HG02970 (cell line): ENCODE measurements around the gene IGFBP4.

Source experiments
- ATAC-seq: cut with Tn5 transposase; IDR thresholded peaks from one replicate; pipeline ENCODE4 v1.9.1; 2021; ENCODE audit warnings: mild to moderate bottlenecking, moderate library complexity, moderate number of reproducible peaks; ENCODE audit not compliant: unreplicated experiment, low FRiP score

The IGFBP4 gene

DNA sequence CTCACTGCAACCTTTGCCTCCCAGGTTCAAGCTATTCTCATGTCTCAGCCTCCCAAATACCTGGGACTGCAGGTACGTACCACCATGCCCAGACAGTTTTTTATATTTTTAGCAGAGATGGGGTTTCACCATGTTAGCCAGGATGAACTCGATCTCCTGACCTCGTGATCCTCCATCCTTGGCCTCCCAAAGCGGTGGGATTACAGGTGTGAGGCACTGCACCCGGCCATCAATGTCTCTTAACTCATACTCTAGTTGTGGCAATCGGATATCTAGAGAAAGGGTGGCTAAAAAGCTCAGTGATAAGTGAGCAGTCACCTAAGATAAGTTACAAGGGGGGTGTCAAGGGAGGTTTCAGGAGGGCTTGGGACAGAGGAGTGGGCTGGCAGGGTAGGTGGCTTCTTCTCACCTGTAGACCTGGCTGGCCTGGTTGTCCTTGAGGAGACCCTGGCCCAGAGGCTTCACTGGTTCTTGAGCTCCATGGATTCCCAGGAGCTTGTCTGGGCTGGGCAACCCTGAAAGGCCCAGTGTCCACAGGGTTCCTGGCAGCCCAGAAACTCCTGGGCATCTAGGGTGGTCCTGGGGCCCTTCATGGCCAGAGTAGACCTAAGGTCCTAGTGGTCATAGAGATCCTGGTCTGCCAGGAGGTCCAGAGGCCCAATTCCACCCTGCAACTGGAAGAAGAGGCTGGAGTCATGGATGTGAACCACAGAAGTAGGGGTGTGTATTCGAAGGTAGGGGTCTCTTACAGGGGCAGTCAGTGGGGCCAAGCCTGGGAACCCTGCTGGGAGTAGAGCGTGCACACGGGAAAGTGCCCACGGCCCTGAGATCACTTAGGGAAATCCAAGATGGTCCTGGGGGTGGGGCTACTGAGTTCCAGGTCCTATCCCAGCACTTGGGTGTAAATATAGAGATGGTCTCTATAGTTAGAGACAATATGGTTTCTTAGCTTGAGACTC is 12.7 kb upstream of the IGFBP4 start:
- ATAC-seq = no peak

DNA sequence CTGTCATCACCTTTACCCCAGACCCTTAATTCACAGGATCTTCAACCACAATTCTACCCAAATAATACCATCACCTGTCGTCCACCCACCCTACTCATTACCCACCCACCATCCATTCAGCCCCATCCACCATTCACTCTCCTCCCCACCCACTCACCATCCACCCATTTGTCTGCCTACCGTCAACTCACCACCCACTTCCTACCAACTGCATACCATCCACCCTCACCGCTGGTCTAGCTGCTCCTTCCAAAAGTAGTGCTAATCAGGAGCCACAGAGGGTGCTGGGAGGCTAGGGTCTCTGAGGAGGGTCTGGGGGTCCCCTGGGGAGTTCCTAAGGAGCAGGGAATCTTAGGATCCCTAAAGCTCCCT is 12.0 kb upstream of the IGFBP4 start:
- no peak for ATAC-seq

DNA sequence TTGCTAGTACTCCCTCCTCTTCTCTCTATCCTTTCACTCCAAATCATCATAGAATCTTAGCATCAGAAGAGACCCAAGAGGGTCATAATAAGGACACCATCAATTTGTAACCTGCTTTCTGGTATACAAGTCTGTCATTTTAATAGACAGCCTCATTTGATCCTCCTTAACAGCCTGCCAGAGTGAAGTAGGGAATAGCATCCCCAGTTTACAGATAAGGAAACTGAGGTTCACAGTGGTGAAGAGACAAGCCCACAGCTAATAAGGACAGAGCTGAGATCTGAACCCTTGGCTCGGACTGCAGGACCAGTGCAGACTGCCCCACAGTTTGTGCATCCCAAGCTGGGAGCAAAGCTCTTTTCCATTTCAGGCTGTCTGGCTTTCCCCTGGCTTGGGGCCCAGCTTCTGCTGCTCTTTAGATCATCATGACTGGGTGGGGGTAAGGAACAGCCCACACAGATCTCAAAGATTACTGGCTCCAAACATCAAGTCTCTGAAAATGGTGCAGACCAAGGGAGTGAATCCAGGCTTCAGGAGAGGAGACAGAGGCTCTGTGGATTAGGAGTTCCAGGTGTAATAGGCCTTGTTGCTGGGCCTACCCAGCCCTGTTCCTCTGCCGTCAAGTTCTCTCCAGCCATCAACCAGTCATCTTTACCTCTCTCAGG is 10.3 kb upstream of the IGFBP4 start:
- ATAC-seq = no peak

DNA sequence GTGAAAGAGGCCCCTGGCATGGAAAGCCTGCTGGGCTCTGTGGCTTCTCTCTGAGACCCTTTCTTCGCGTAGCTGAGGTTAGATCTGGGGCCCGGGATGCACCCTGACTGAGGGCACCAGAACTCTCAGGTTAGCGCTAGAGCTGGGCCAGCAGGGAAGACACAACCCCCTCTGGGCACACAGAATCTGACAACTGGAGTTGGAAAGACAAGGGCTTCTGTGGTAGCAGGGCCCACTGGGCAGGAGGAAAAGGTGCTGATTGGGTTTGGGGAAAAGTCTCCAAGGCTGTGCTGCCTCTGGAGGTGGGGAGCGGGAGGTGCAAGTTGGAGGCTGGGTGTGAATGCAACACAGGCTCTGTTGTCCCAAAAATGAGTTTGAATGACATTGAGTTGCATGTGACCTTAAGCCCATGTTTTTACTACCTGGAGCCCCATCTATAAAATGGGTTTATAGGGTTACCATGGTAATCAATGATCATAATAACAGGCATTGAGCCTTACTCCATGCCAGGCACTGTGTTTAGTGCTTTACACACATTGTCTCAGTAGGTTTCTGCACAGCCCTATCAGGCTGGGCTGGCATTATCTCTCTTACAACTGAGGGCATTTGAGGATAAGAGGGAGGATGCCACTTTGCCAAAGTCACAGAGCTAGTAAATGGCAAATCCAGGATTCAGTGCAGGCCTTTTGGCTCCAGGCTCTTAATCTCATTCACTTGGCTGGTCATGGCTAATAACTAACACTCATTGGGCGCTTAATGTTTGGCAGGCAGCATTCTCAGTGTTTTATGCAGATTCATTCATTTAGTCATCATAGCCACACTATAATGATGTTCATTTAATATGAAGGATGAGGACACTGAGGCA is 9.5 kb upstream of the IGFBP4 start:
- ATAC-seq = no peak

DNA sequence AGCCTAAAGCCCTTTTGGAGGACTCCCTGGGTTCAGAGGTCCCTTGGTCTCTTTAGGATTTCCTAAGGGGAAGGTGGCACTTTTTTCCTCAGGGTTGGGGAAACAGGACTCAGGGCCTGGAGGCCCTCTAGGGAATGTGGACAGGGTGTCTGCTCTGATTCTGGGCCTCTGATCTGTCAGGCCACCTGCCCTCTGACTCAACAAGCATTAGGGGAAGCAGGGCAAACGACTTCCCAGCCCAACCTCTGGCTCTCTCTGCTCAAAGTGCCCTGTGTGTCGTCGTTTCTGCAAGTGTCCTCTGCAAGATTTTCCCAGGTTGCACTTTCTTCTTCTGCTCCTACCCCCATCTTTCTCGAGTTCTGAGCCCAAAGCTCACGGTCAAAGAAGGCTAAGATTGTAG is 6.6 kb upstream of the IGFBP4 start:
- no peak for ATAC-seq

DNA sequence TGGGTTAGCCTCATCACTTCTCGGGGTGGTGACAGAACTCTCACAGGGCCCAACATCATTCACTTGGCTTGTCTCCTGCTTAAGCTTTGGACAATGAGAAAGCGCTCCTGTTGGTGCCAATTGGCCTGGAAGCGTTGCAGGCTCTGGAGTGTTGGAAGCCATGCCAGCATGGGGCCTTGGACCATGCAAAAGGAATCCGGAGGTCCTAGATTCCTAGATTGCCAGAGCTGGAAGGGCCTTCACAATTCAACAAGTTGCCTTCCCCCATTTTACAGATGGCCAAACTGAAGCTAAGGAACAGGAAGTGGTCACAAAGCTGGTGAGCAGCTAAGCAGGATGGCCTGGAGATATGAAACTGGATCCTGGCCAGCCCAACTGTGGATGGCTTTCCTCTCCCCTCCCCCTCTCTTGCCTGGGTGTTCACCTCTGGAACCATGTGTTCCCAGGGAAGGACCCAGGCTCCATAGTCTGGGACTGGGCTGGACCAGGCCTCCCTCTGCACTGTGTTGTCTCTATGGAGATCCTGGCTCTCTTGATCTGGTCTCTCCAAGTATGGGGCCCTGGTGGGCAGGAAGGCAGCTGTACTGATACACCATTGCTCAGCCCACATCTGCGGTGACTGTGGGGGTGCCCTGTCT is 6.0 kb upstream of the IGFBP4 start:
- no peak for ATAC-seq

DNA sequence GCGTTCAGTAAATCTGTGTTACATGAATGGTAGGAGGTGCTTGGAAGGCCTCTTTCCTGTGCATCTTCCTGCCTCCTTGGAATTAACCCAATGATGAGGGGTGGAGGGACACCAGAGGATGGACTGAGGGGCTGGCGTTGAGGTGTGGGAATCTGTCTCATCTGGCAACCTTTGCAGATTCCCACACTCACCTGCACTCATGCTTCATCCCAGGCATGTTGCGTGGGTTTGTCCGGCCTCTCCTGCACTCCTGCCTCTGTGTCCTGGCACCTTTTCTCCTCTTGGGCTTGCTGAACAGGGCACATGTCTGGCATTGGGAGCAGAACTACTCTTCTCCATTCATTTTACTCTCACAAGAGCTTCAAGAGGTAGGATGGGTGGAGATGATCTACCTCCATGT is 3.1 kb upstream of the IGFBP4 start:
- ATAC-seq = no peak

DNA sequence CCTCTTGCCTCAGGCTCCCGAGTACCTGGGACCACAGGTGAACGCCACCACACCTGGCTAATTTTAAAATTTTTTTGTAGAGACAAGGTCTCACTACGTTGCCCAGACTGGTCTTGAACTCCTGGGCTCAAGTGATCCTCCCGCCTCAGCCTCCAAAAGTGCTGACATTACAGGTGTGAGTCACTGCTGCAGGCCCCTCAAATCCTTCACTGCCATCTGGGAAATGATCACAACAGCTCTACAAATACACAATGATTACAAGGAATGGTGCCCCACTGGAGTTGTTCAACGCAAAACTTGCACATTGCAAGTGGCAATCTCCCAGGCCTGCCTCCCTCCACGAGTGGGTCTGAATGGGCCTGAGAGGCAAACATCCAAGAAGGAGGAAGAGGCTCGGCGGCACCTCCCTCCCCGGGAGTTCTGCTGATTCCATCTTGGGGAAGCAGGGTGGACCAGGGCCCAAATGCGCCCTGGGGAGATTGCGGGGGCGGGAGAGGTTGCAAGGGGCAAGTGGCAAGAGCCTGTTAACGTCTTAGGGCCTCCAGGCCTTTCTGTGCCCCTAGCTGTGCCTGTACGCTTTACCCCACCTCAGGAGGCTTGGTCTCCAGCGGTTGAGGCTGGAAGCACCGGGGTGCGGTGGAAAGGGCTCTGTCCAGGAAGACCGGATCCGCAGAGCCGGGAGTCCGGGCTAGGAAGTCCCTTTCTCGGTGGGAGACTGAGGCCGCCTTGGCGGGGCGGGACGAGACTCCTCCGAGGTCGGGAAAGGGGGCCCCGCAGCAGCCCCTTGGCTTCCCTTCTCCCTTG is 656 bp upstream of the IGFBP4 start:
- no peak for ATAC-seq

DNA sequence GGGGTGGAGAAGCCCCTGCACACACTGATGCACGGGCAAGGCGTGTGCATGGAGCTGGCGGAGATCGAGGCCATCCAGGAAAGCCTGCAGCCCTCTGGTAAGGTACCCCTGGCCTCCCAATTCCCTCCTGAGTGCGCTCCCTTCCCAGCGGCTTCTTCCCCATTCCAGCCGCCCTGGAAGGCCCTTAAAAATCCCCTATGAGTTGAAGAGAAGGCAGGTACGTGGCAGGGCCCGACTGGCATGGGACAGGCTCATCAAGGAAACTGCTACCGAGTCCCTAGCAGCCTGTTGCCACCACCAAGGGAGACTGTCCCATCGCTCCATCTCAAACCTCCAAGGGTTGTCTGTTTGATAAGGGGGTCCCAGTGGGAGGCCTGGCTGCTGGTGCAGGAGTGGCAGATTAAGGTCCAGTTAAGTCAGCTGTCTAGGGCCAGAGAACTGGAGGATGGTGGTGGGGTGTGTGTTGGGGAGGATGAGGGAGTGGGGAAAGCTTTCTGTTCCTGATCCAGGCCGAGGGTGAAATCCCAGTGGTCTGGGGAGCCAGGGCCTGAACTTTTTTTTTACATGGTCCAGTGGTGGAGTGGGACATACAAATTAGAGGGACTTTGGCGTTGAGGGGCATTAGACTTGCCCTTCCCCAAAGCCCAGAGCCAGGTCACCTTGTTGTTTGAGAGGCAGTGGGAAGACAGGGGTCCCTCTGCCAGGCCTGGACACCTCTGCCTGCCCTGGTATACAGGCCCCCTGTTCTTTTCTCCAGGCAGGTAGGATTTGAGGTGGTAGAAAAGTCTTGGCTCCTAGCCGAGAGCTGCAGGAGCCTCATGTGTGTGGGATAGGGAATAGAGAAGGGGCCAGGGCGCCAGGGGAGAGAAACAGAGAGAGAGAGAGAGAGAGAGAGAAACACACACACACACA is 994 bp downstream of the IGFBP4 start:
- ATAC-seq = no peak

DNA sequence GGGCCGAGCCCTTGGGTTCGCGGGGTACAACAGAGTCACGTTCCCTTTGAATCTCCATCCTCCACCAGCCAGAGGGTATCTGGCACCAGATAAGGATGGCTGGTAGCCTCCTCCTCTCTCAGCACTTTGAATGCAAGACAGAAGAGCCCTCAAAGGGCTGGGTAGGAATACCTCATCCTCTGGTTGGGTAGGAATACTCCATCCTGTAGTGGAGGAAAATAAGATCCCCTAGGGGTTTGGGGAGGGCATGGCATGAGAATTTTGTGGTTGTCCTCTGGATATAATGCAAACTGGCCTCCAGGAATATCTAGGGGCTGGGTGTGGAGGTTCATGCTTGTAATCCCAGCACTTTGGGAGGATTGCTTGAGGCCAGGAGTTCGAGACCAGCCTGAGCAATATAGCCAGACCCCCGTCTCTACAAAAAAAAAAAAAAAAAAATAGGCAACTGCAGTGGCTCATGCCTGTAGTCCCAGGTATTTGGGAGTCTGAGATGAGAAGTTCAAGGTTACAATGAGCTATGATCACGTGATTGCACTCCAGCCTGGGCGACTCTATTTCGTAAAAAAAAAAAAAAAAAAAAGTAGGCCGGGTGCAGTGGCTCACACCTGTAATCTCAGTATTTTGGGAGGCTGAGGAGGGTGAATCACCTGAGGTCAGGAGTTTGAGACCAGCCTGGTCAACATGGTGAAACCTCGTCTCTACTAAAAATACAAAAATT is 2.7 kb downstream of the IGFBP4 start:
- ATAC-seq = no peak

DNA sequence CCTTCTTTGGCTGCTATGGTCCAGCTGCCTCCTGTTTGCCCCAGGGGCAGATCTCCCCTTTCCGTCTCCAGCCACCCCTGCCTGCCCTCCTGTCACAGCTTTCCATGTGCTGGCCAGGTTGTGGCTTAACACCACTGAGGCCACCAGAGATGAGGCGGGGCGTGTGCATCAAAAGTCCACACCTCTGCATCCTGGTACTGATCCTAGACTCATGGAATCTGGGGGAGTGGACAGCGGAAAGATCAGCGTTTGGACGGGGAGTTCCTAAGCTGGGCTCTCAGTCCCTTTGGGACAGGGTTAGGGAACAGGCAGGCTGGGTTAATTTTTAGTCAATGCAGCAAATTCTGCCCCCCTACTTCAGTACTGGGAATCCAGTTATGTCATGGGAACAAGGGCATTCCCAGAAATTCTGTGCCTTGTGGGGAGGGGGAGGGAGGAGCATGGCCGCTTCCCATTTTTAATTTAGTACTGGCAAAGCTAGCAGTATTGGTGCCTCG is 3.9 kb downstream of the IGFBP4 start:
- no peak for ATAC-seq

DNA sequence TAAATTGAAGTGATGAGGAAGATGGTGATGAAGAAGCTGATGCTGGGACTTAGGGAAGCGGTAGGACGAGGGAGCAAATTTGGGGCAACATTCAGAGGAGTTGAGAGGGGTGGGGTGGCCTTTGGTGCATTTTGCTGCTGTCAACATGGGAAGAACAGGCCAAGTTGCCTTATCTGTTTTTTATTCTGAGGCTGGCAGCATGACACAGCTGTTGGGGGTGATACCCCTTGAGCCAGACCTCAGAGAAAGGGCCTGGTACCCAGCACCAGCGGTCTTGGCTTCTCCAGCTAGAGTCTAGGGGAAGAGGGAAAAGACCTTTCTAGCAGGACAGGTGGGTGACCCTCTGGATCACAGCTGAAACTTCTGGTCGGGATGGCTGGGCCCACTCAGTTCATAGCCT is 4.6 kb downstream of the IGFBP4 start:
- ATAC-seq = no peak

DNA sequence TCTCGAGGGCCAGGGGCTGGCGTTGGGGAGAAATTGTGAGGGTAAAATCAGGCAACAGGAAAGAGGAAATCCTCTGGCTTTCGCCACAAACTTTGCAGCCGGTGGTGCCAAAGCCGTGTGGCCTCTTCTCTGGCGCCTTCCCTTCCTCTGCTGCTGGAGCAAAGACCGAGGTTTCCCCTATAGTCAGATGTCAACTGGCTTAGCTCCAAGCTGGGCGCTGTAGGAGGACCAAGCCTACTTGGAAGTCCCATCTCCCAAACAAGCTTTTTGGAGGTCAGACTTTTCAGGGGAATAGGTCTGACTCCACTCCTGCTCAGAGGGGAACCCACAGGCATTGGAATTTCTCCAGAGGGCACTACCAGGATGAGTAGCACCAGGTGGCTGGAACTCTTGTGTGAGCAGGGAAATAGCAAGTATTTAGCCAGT is 5.0 kb downstream of the IGFBP4 start:
- no peak for ATAC-seq

DNA sequence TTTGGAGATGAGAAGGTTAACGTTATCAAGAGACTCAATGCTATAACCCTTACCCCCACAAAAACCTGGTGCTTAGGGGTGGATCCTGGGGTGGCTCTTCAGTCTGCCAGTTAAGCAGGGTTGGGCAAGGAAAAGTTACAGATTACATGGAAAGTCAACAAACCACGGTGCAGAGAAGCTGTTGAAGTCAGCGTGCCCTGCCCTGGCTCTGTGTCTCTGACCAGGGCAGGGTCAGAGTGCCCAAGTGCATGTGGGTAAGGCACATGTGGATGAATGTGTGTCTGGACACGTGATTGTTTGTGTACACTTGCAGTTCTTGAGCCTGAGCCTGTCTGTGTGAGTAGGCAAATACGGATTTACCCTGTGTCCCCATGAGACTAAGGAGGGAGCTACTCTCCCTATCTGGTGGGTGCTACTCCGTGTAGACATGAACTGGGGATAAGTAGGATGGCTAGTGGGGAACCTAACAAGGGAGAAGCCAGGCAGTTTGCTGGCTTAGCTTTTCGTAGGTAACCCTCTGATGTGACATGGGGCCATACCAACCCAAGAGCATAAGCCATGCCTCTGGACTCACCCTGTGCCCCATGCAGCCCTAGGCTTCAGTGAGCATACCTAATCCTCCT is 5.5 kb downstream of the IGFBP4 start:
- ATAC-seq = no peak

DNA sequence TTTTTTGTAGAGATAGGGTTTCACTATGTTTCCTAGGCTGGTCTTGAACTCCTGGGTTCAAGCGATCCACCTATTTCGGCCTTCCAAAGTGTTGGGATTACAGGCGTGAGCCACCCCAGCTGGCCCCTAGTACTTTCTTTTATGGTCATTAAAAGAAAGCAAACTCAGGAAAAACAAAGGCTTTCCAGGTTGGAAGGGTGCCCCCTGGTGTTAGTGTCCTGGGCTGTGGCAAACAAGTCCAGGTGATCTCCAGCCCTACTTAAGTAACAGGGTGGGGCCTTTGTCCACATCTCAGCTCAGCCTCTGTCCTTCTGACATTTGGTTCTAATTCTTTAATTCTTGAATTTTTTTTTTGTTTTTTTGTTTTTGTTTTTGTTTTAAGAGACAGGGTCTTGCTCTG is 6.9 kb downstream of the IGFBP4 start:
- no peak for ATAC-seq

DNA sequence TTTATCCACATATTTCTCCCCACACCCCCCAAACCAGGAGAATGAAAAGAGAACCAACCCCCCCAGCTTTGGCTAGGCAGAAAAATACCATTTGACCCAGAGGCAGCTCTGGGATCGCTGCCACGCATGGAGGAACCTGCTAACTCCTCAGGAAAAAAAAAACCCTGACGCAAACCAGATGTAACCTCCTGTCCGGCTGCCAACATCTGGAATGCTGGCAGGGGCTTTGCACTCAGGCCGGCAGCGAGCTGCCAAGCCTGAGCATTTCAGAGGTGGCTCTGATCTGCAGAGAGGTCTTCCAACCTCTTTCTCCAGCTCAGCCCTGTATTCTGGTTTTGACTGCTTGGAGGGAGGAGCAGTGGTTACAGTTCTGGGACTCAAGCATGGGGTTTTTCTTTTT is 8.2 kb downstream of the IGFBP4 start:
- ATAC-seq = no peak

DNA sequence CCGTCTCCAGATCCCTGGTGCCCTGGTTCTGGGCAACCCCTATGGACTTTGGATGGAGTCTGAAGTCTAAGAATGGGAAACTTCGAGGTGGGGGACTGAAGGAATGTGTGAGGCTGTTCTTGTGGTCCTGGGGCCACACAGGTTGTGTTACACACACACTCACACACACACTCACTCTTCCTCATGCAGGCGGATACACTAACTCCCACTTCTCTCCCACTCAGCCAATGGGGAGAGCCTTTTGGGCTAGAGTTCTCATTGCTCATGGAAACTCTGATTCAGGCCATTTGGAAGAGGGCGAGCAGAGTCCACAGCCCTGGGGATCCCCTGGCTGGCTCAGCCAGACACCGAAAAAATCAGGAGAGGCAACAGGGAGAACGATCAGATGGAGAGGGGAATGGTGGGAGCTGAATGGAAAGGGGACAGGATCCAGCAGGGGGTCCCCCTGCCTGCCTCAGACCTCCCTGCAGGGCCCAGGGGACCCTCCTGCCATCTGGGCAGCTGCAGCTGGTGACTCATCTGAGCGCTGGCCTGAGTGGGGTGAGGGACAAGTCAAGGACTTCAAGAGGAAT is 9.1 kb downstream of the IGFBP4 start:
- no peak for ATAC-seq
